ENCODE results near the gene ZNF385B.

ZNF385B gene

GRCh38 chr2:179511105-179511789 is 350.2 kb downstream of the ZNF385B start:
- no peak for TF ChIP-seq POLR2AphosphoS5 (IDR thresholded peaks at IDR 0.05; ENCODE audit: low read depth, low read length)
- TF ChIP-seq FOXP2 (optimal IDR thresholded peaks at IDR 0.05; ENCODE audit: borderline replicate concordance, extremely low read depth, extremely low read length, insufficient read depth), result no peak
- TF ChIP-seq, protein P1, sequence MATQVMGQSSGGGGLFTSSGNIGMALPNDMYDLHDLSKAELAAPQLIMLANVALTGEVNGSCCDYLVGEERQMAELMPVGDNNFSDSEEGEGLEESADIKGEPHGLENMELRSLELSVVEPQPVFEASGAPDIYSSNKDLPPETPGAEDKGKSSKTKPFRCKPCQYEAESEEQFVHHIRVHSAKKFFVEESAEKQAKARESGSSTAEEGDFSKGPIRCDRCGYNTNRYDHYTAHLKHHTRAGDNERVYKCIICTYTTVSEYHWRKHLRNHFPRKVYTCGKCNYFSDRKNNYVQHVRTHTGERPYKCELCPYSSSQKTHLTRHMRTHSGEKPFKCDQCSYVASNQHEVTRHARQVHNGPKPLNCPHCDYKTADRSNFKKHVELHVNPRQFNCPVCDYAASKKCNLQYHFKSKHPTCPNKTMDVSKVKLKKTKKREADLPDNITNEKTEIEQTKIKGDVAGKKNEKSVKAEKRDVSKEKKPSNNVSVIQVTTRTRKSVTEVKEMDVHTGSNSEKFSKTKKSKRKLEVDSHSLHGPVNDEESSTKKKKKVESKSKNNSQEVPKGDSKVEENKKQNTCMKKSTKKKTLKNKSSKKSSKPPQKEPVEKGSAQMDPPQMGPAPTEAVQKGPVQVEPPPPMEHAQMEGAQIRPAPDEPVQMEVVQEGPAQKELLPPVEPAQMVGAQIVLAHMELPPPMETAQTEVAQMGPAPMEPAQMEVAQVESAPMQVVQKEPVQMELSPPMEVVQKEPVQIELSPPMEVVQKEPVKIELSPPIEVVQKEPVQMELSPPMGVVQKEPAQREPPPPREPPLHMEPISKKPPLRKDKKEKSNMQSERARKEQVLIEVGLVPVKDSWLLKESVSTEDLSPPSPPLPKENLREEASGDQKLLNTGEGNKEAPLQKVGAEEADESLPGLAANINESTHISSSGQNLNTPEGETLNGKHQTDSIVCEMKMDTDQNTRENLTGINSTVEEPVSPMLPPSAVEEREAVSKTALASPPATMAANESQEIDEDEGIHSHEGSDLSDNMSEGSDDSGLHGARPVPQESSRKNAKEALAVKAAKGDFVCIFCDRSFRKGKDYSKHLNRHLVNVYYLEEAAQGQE (IDR thresholded peaks at IDR 0.05; ENCODE audit: insufficient read depth in 1 of 2, low read depth in 2 of 2, low read length in 2 of 2), result no peak
- no peak for TF ChIP-seq SIN3A (IDR thresholded peaks at IDR 0.05; ENCODE audit: borderline replicate concordance, insufficient read depth, low read length)
- TF ChIP-seq TAF1 (IDR thresholded peaks at IDR 0.05; ENCODE audit: borderline replicate concordance, insufficient read depth, low read length), result no peak

DNA sequence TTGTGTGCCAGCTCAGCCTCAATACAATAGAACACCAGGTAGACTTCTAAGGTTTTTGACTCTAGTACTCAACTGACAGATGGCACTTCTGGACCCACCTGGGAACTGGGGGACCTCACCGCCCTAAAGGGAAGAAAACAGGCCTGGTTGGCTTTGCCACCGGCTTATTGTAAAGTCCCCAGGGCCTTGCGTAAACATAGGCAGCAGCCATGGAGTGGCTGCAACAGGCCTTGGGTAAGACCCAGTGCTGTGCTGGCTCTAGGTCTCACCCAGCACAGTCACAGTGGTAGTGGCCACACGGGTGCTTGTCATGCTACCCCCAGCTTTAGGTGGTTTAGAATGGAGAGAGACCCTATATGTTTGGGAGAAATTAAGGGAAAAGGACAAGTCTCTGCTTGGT is 366.1 kb downstream of the ZNF385B start:
- TF ChIP-seq SIN3A (IDR thresholded peaks at IDR 0.05; ENCODE audit: borderline replicate concordance, insufficient read depth, low read length), result no peak
- TF ChIP-seq FOXP2 (optimal IDR thresholded peaks at IDR 0.05; ENCODE audit: borderline replicate concordance, extremely low read depth, extremely low read length, insufficient read depth), result no peak
- TF ChIP-seq POLR2AphosphoS5 (IDR thresholded peaks at IDR 0.05; ENCODE audit: low read depth, low read length), result no peak
- no peak for TF ChIP-seq TAF1 (IDR thresholded peaks at IDR 0.05; ENCODE audit: borderline replicate concordance, insufficient read depth, low read length)
- TF ChIP-seq, protein P1 (IDR thresholded peaks at IDR 0.05; ENCODE audit: insufficient read depth in 1 of 2, low read depth in 2 of 2, low read length in 2 of 2), result no peak

- no peak for TF ChIP-seq POLR2AphosphoS5 (IDR thresholded peaks at IDR 0.05; ENCODE audit: low read depth, low read length)
- TF ChIP-seq SIN3A (IDR thresholded peaks at IDR 0.05; ENCODE audit: borderline replicate concordance, insufficient read depth, low read length), result no peak
- TF ChIP-seq, protein P1 (IDR thresholded peaks at IDR 0.05; ENCODE audit: insufficient read depth in 1 of 2, low read depth in 2 of 2, low read length in 2 of 2), result no peak
- no peak for TF ChIP-seq TAF1 (IDR thresholded peaks at IDR 0.05; ENCODE audit: borderline replicate concordance, insufficient read depth, low read length)
- no peak for TF ChIP-seq FOXP2 (optimal IDR thresholded peaks at IDR 0.05; ENCODE audit: borderline replicate concordance, extremely low read depth, extremely low read length, insufficient read depth)
Observed at GRCh38 chr2:179488563-179488962, 372.8 kb downstream of the ZNF385B start.

GRCh38 chr2:179487010-179487731 is 374.2 kb downstream of the ZNF385B start:
- TF ChIP-seq SIN3A (IDR thresholded peaks at IDR 0.05; ENCODE audit: borderline replicate concordance, insufficient read depth, low read length) (no peak), POLR2AphosphoS5 (IDR thresholded peaks at IDR 0.05; ENCODE audit: low read depth, low read length) (no peak), TAF1 (IDR thresholded peaks at IDR 0.05; ENCODE audit: borderline replicate concordance, insufficient read depth, low read length) (no peak), FOXP2 (optimal IDR thresholded peaks at IDR 0.05; ENCODE audit: borderline replicate concordance, extremely low read depth, extremely low read length, insufficient read depth) (no peak)
- TF ChIP-seq, protein P1 (IDR thresholded peaks at IDR 0.05; ENCODE audit: insufficient read depth in 1 of 2, low read depth in 2 of 2, low read length in 2 of 2), result no peak
